Measurements from ENCODE around the gene GBA2.

Gene GBA2

DNA sequence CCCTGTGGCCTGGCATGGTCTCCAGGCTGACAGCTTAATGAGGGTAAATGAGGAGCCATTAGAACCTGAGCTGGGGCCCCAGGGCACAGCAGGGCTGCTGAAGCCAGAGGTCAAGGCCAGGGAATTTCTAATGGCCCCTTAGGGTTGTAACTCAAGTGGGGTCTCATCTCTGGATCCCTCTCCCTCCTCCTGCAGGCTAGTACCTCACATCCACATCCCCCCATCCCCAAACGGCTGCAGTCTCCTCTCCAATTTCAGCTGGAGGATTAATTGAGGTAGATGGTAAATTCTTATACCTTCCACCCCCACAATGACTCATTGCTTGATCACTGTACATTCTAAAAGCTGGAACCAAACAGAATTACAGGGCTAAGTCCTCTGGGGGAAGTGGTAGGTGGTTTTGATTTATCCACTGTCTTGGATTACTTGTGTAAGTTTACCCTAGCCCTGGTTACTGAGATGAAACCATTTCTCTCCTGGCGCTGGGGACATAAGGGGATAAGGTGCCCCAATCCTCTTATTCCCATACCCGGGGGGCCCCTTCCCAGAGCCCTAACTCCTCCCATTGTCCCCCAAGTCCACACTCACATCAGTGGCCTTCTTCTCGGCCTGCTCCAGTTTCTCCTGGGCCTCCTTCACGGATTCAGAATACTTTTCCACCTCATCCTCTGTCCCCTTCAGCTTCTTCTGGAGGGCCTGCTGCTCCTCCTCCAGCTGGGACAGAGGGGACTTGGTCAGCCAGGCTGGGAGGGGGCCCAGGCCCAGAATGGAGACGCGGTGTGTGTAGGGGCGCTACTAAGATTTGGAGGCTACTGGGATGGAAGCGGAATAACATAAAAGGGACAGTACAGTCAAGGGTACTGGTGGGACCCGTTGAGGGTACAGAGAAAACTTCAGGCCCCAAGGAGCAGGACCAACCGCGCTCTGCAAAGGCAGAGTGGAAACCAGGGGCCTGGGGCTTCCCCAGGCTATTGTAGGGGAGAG is 60.2 kb downstream of the GBA2 start:
- no peak for DNase-seq

DNA sequence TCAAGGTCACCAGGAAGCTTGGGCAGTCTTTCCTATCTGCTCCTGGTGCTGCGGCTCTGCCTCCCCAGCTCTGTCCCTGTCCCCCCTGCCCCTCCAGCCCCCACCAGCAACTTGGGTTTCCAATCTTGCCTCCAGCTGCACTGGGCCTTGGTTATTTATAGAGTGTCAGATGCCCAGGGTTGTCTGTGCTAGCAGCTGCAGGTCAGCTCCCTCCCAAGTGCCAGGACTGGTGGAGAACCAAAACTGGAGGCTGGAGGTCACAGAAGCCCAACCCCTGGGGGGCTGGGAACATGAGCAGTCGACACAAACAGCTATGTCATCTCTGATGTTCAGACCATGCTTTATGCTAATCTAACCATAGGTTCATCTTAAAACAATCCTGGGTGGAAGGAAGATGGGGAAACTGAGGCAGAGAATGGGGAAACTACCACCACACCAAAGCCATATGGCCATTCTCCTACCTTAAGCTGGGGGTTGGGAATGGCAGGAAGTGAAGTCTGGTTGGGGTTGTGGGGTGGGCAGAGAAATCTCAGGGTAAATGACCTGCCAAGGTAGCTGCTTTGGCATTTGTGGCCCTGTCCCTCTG is 61.0 kb downstream of the GBA2 start:
- DNase-seq, result no peak

DNA sequence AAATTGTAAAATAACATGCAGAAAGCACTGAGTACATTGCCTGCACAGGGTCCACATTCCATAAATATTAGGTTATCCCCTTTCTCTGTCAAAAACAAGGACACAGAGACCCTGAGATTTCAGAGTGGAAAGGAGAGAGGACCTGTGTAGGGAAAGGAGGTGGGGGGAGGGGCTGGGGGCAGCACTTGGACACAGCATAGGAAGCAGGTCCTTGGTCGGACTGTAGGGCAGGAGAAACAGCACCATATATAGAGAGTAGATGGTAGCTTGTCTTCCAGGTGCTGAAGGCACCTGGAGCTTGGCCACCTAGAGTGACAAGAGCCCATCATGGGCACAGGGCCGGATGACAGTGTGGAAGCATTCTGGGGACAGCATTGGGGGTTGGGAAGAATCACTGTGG is 61.7 kb downstream of the GBA2 start:
- no peak for DNase-seq

Measured in NCI-H1436 (cell line).